AG04450 (cell line): ENCODE measurements around the gene BARX2. TPM values are rescaled to one million over a fixed set of nuclear protein-coding genes. Genes with fewer than 3 reads are reported as not detected.

Experiments
- CTCF ChIA-PET: fragments of 300-600, 350-600 bp; formaldehyde crosslinking; extraction: SDS; loops from one replicate; lab custom pipeline; 2022; ENCODE audit warnings: antibody characterized with exemption, inconsistent platforms; lab: Charles Lee
- POLR2A ChIA-PET: fragments of 350-600 bp; formaldehyde crosslinking; extraction: SDS; loops from one replicate; lab custom pipeline; 2021; ENCODE audit warnings: antibody characterized with exemption, inconsistent platforms; lab: Yijun Ruan, JAX
- DNase-seq: peaks from one replicate; pipeline ENCODE4 v3.0.0-alpha.2; 2011; ENCODE audit warnings: low read depth, low spot score
- H3K27ac ChIP-seq: one replicate; pipeline ENCODE4 v1.5.1; 2012; ENCODE audit warnings: low read depth, low read length, control low read depth
- H3K27me3 ChIP-seq: one replicate; pipeline ENCODE4 v1.6.0; 2012; ENCODE audit warnings: low read length; ENCODE audit not compliant: control insufficient read depth, insufficient read depth
- H3K4me3 ChIP-seq: 2 replicates; pipeline ENCODE4 v1.5.1; 2011; ENCODE audit warnings: mild to moderate bottlenecking, low read depth, low read length, control low read depth
- H3K9me3 ChIP-seq: 2 replicates; pipeline ENCODE4 v1.5.1; 2012; ENCODE audit warnings: low read length; ENCODE audit not compliant: control insufficient read depth, insufficient read depth
- polyA plus RNA-seq: library from polyadenylated mRNA; depleted of rRNA; stranded (reverse); fragments of >200 nt; gene quantifications from 2 replicates; pipeline ENCODE4 v1.2.3, GENCODE V29; 2011
- TF ChIP-seq, protein P1 (sequence below): IDR thresholded peaks from 2 replicates; pipeline ENCODE4 v1.5.1; 2011; ENCODE audit warnings: low read depth, low read length, control low read depth, inconsistent platforms

The BARX2 gene
- polyA plus RNA-seq, 1 experiment = not detected

- H3K9me3 ChIP-seq = peaks cover 6% of the 10 kb centered on the region
- POLR2A ChIA-PET = interaction anchor here (0.6 kb wide), 1 partner anchor 27 kb away, joined by 3 read pairs; no protein-coding TSS in a partner anchor
- no peak overlapping the region for H3K27ac ChIP-seq
- CTCF ChIA-PET = no interaction called here
- TF ChIP-seq, protein P1, sequence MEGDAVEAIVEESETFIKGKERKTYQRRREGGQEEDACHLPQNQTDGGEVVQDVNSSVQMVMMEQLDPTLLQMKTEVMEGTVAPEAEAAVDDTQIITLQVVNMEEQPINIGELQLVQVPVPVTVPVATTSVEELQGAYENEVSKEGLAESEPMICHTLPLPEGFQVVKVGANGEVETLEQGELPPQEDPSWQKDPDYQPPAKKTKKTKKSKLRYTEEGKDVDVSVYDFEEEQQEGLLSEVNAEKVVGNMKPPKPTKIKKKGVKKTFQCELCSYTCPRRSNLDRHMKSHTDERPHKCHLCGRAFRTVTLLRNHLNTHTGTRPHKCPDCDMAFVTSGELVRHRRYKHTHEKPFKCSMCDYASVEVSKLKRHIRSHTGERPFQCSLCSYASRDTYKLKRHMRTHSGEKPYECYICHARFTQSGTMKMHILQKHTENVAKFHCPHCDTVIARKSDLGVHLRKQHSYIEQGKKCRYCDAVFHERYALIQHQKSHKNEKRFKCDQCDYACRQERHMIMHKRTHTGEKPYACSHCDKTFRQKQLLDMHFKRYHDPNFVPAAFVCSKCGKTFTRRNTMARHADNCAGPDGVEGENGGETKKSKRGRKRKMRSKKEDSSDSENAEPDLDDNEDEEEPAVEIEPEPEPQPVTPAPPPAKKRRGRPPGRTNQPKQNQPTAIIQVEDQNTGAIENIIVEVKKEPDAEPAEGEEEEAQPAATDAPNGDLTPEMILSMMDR = no peak
- H3K4me3 ChIP-seq = no peak overlapping the region
- no peak for DNase-seq
- no peaks in the 10 kb centered on the region for H3K27me3 ChIP-seq
Measured at GRCh38 chr11:129455756-129456655, 80.4 kb downstream of the BARX2 start.

GRCh38 chr11:129457321-129457720 lies 81.7 kb downstream of the BARX2 start:
- Histone ChIP-seq H3K9me3 (no peaks in the 10 kb centered on the region; the same call in 1 of the 2 replicates), H3K27me3 (no peaks in the 10 kb centered on the region), H3K4me3 (no peak overlapping the region), H3K27ac (no peak overlapping the region)
- CTCF ChIA-PET = no interaction called here
- no peak for DNase-seq
- TF ChIP-seq, protein P1 = no peak
- POLR2A ChIA-PET = no interaction called here

DNA sequence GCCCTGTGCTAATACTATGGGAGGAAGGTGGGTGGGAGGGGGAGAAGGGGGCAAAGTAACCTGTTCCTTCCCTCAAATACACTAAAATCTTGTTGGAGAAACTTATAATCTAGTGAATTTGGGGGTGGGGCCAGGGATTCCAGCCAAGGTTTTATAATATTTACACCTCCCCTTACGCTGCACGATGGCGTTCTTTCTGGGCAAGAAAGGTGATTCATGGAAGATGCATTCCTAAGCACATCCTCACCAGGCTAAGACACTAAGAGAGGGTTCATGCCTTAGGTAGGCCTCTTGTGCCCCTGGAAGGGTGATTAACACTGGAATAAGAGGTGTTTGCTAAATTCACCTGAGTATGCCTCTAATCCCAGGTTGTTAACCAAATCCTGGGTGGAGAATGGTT lies 82.6 kb downstream of the BARX2 start:
- H3K4me3 ChIP-seq = no peak overlapping the region
- H3K27me3 ChIP-seq = no peaks in the 10 kb centered on the region
- POLR2A ChIA-PET = no interaction called here
- no peak for DNase-seq
- H3K9me3 ChIP-seq = no peaks in the 10 kb centered on the region; the same call in 1 of the 2 replicates
- H3K27ac ChIP-seq = no peak overlapping the region
- TF ChIP-seq, protein P1 = no peak
- CTCF ChIA-PET = no interaction called here

- Histone ChIP-seq H3K27ac (no peak overlapping the region), H3K27me3 (no peaks in the 10 kb centered on the region), H3K9me3 (no peaks in the 10 kb centered on the region; the same call in 1 of the 2 replicates), H3K4me3 (no peak overlapping the region)
- no peak for DNase-seq
- ChIA-PET POLR2A (no interaction called here), CTCF (no interaction called here)
- TF ChIP-seq, protein P1 = no peak
Measured at GRCh38 chr11:129458756-129459535, 83.3 kb downstream of the BARX2 start.
